ENCODE results near the gene UBE2E3.

GRCh38 chr2:181037922-181038321 is 57.5 kb downstream of the UBE2E3 start:
- TF ChIP-seq AFF4 (CRISPR knock-in tag; IDR thresholded peaks at IDR 0.05; ENCODE audit: borderline replicate concordance) (no peak), CTCF (IDR thresholded peaks at IDR 0.05) (no peak), SP1 (CRISPR knock-in tag; conservative IDR thresholded peaks at IDR 0.05) (no peak), ZNF423 (CRISPR knock-in tag; IDR thresholded peaks at IDR 0.05) (no peak), TEAD4 (CRISPR knock-in tag; IDR thresholded peaks at IDR 0.05) (no peak), JUN (CRISPR knock-in tag; IDR thresholded peaks at IDR 0.05) (no peak), E2F4 (CRISPR knock-in tag; IDR thresholded peaks at IDR 0.05; ENCODE audit: borderline replicate concordance, low read depth) (no peak), PRDM15 (CRISPR knock-in tag; IDR thresholded peaks at IDR 0.05) (no peak), CREB1 (CRISPR knock-in tag; IDR thresholded peaks at IDR 0.05) (no peak)
